Hepatocyte (in vitro differentiated cells): ENCODE results near the gene DLGAP4. TPM values are rescaled to one million over a fixed set of nuclear protein-coding genes. Genes with fewer than 3 reads are reported as not detected.

ENCODE experiments used
- DNase-seq: peaks from one replicate; pipeline ENCODE4 v3.0.0-alpha.2; 2016; ENCODE audit warnings: low spot score
- H2AFZ ChIP-seq: fragments of 200-600 bp; sonication (generic); 2 replicates; pipeline ENCODE4 v1.6.0; 2016; ENCODE audit warnings: antibody characterized with exemption, mild to moderate bottlenecking
- H3K27ac ChIP-seq: fragments of 200-600 bp; sonication (generic); 2 replicates; pipeline ENCODE4 v1.5.1; 2016; ENCODE audit warnings: mild to moderate bottlenecking
- H3K27me3 ChIP-seq: fragments of 200-600 bp; sonication (generic); 2 replicates; pipeline ENCODE4 v1.6.1; 2016
- H3K36me3 ChIP-seq: fragments of 200-600 bp; sonication (generic); replicated peaks from 2 replicates; pipeline ENCODE4 v1.5.1; 2016; ENCODE audit warnings: low read depth; ENCODE audit not compliant: insufficient read depth
- H3K4me1 ChIP-seq: fragments of 200-600 bp; sonication (generic); 2 replicates; pipeline ENCODE4 v1.5.1; 2016; ENCODE audit warnings: mild to moderate bottlenecking, moderate library complexity; ENCODE audit not compliant: insufficient read depth
- H3K4me2 ChIP-seq: fragments of 200-600 bp; sonication (generic); 2 replicates; pipeline ENCODE4 v1.6.0; 2016
- H3K4me3 ChIP-seq: fragments of 200-600 bp; sonication (generic); 2 replicates; pipeline ENCODE4 v1.5.1; 2016; ENCODE audit warnings: mild to moderate bottlenecking
- H3K79me2 ChIP-seq: fragments of 200-600 bp; sonication (generic); 2 replicates; pipeline ENCODE4 v1.6.0; 2017; ENCODE audit warnings: mild to moderate bottlenecking
- H3K9me2 ChIP-seq: fragments of 200-600 bp; sonication (generic); replicated peaks from 2 replicates; pipeline ENCODE4 v1.6.0; 2017; ENCODE audit warnings: mild to moderate bottlenecking; ENCODE audit not compliant: insufficient read depth
- H3K9me3 ChIP-seq: fragments of 200-600 bp; sonication (generic); 2 replicates; pipeline ENCODE4 v1.5.1; 2016; ENCODE audit warnings: low read depth, mild to moderate bottlenecking
- H4K20me1 ChIP-seq: fragments of 200-600 bp; sonication (generic); 2 replicates; pipeline ENCODE4 v1.6.0; 2016; ENCODE audit warnings: mild to moderate bottlenecking; ENCODE audit not compliant: insufficient read depth, poor library complexity, severe bottlenecking
- EZH2 ChIP-seq: fragments of 200-600 bp; sonication (generic); IDR thresholded peaks from 2 replicates; pipeline ENCODE4 v1.6.1; 2016; ENCODE audit warnings: antibody characterized with exemption, mild to moderate bottlenecking, borderline replicate concordance
- EZH2phosphoT487 ChIP-seq: fragments of 200-600 bp; sonication (generic); IDR thresholded peaks from one replicate; pipeline ENCODE4 v1.6.1; 2018; ENCODE audit warnings: antibody characterized with exemption, mild to moderate bottlenecking, low read depth, moderate library complexity; ENCODE audit not compliant: unreplicated experiment, severe bottlenecking
- WGBS: methylation state at CpG from one replicate; pipeline ENCODE4 v1.1.6; 2016; ENCODE audit warnings: low lambda C conversion rate; ENCODE audit errors: missing lambda C conversion rate; 5-methylcytosine and 5-hydroxymethylcytosine counted together
- polyA plus RNA-seq: library from polyadenylated mRNA; unstranded; fragments of >200 nt; fragmentation: Nextera tagmentation; extraction: Ambion mirVana; gene quantifications from 2 replicates; pipeline ENCODE4 v1.2.1, GENCODE V29; 2016
- total RNA-seq: library from RNA; depleted of rRNA; stranded (reverse); fragments of >200 nt; gene quantifications from 2 replicates; pipeline ENCODE4 v1.2.3, GENCODE V29; 2014
- TF ChIP-seq, protein P1 (sequence below): fragments of 200-600 bp; sonication (generic); IDR thresholded peaks from 2 replicates; pipeline ENCODE4 v1.5.1; 2016; ENCODE audit warnings: antibody characterized with exemption, mild to moderate bottlenecking; ENCODE audit not compliant: poor library complexity

Gene DLGAP4
- total and polyA plus RNA-seq, 2 experiments from 2014 or later = 16.5 to 39.4 TPM

DNA sequence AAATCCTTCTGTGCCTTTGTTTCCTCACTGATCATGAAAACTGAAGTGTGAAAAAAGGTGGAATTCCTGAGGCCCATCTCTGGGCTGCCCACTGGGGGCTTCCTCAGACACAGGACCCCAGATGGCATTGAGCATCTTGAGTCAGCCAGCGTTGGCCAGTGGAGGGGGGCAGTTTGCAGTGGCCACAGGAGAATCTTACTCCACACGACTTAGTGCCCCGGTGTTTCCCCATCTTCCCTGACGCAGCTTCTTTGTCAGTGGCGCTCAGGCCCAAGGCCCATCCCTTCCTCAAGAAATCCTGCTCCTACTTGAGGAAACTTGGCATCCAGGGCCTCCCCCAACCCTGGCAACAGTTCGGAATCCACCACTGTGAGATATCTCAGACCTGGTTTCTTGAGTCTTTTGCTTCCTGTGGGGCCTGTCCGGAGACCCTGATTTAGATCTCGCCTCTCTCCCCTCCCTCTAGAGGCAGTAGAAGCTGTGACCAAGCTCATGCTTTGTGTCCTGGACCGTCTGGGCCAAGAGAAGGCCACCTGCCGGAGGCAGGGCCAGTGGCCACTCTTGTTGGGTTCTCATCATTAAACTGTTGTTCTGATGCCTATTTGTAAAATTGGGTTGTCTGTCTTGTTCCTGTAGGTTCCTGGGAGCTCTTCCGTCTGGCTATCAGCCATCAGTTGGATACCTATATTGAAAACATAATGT lies 20.2 kb upstream of the DLGAP4 start:
- no peak overlapping the region for H2AFZ ChIP-seq
- no peak overlapping the region for H3K27ac ChIP-seq
- H3K27me3 ChIP-seq = no peaks in the 10 kb centered on the region
- no peaks in the 10 kb centered on the region for H4K20me1 ChIP-seq
- DNase-seq = no peak
- WGBS = 77% methylated on average over 11 of the region's 11 CpGs
- no peaks in the 10 kb centered on the region for H3K79me2 ChIP-seq
- H3K4me2 ChIP-seq = no peak overlapping the region
- H3K9me2 ChIP-seq = no peaks in the 10 kb centered on the region
- no peak overlapping the region for H3K4me3 ChIP-seq
- no peaks in the 10 kb centered on the region for H3K4me1 ChIP-seq
- H3K9me3 ChIP-seq = no peaks in the 10 kb centered on the region
- no peaks in the 10 kb centered on the region for H3K36me3 ChIP-seq
- TF ChIP-seq EZH2phosphoT487 (no peak), EZH2 (no peak)
- TF ChIP-seq, protein P1, sequence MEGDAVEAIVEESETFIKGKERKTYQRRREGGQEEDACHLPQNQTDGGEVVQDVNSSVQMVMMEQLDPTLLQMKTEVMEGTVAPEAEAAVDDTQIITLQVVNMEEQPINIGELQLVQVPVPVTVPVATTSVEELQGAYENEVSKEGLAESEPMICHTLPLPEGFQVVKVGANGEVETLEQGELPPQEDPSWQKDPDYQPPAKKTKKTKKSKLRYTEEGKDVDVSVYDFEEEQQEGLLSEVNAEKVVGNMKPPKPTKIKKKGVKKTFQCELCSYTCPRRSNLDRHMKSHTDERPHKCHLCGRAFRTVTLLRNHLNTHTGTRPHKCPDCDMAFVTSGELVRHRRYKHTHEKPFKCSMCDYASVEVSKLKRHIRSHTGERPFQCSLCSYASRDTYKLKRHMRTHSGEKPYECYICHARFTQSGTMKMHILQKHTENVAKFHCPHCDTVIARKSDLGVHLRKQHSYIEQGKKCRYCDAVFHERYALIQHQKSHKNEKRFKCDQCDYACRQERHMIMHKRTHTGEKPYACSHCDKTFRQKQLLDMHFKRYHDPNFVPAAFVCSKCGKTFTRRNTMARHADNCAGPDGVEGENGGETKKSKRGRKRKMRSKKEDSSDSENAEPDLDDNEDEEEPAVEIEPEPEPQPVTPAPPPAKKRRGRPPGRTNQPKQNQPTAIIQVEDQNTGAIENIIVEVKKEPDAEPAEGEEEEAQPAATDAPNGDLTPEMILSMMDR = no peak

DNA sequence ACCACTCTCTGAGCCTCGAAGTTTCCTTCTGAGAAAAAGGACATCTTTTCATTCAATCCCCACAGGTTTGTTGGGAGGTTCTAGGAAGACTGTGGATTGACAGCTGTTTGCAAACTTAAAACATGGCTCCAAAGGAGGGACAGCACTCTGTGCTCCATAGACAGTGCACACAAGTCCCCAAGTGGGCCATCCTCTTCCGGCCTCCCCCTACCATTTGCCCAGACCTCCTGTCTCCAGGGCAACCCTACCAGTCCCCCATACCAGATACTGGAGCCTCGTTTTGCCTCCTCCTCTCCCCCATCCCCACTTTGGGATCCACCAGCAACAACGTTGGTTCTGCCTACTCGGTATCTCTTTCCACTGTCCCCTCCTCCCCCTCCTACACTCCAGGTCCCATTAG lies 8.5 kb upstream of the DLGAP4 start:
- Histone ChIP-seq H3K79me2 (no peaks in the 10 kb centered on the region), H3K4me2 (no peak overlapping the region), H4K20me1 (no peaks in the 10 kb centered on the region), H3K9me3 (no peaks in the 10 kb centered on the region), H3K27me3 (peaks cover 32% of the 10 kb centered on the region), H3K27ac (no peak overlapping the region), H2AFZ (no peak overlapping the region), H3K4me1 (no peaks in the 10 kb centered on the region), H3K36me3 (no peaks in the 10 kb centered on the region), H3K9me2 (no peaks in the 10 kb centered on the region), H3K4me3 (no peak overlapping the region)
- WGBS = 76% methylated on average over 5 of the region's 5 CpGs
- no peak for TF ChIP-seq EZH2phosphoT487
- TF ChIP-seq EZH2 = no peak
- TF ChIP-seq, protein P1 = no peak
- no peak for DNase-seq

DNA sequence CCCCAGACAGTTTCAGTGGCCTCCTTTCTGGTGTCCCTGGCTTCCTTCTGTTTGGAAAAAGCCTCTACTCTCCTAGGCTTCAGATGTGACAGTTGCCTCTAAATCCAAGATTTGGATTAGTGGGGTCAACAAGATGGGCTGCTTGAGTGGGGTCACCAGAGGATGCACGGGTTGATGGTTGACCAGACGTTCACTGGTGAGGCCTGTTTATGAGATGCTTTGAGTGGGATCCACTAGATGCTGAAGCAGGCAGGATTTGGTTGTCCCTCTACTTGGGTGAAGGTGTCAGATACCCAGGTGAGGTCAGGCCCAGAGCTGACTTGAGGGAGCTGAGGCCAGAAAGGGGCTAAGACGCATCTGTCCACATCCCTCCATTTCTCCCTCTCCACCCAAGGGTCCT lies 8.1 kb upstream of the DLGAP4 start:
- H3K27me3 ChIP-seq = peaks cover 36% of the 10 kb centered on the region
- H3K4me2 ChIP-seq = no peak overlapping the region
- no peak overlapping the region for H2AFZ ChIP-seq
- no peak overlapping the region for H3K27ac ChIP-seq
- H4K20me1 ChIP-seq = no peaks in the 10 kb centered on the region
- no peaks in the 10 kb centered on the region for H3K9me3 ChIP-seq
- no peaks in the 10 kb centered on the region for H3K4me1 ChIP-seq
- H3K4me3 ChIP-seq = no peak overlapping the region
- TF ChIP-seq EZH2phosphoT487 = no peak
- TF ChIP-seq EZH2 = no peak
- TF ChIP-seq, protein P1 = no peak
- no peaks in the 10 kb centered on the region for H3K79me2 ChIP-seq
- DNase-seq = no peak
- H3K36me3 ChIP-seq = no peaks in the 10 kb centered on the region
- H3K9me2 ChIP-seq = no peaks in the 10 kb centered on the region
- WGBS = 82% methylated on average over 3 of the region's 3 CpGs
